GM23338 (cell line): Measurements from ENCODE around the gene ERCC3. TPM values are rescaled to one million over a fixed set of nuclear protein-coding genes. Genes with fewer than 3 reads are reported as not detected.

Source experiments
- ATAC-seq: fragments of 200-7000 bp; cut with Tn5 transposase; 3 replicates; pipeline ENCODE4 v1.9.1; 2020
- DNase-seq: peaks from one replicate; pipeline ENCODE4 v3.0.0-alpha.2; 2015; ENCODE audit warnings: low spot score
- H2AFZ ChIP-seq: fragments of 200-600 bp; sonication (generic); 2 replicates; pipeline ENCODE4 v1.8.0; 2016; ENCODE audit warnings: antibody characterized with exemption, mild to moderate bottlenecking, moderate library complexity
- H3F3A ChIP-seq: fragments of 200-600 bp; sonication (generic); replicated peaks from 2 replicates; pipeline ENCODE4 v1.8.0; 2017; ENCODE audit warnings: antibody characterized with exemption, mixed run types, low read depth
- H3K27ac ChIP-seq: fragments of 200-600 bp; sonication (generic); 2 replicates; pipeline ENCODE4 v1.6.1; 2016; ENCODE audit warnings: low read depth
- H3K27me3 ChIP-seq: fragments of 200-600 bp; sonication (generic); 2 replicates; pipeline ENCODE4 v1.8.0; 2016; ENCODE audit warnings: mild to moderate bottlenecking, mixed run types, moderate library complexity; ENCODE audit not compliant: insufficient read depth
- H3K36me3 ChIP-seq: fragments of 200-600 bp; sonication (generic); 2 replicates; pipeline ENCODE4 v1.8.0; 2016; ENCODE audit warnings: mild to moderate bottlenecking; ENCODE audit not compliant: insufficient read depth
- H3K4me1 ChIP-seq: fragments of 200-600 bp; sonication (generic); 2 replicates; pipeline ENCODE4 v1.8.0; 2016; ENCODE audit warnings: mild to moderate bottlenecking, moderate library complexity; ENCODE audit not compliant: insufficient read depth
- H3K4me2 ChIP-seq: fragments of 200-600 bp; sonication (generic); 2 replicates; pipeline ENCODE4 v1.7.1; 2017; ENCODE audit warnings: mixed run types
- H3K4me3 ChIP-seq: fragments of 200-600 bp; sonication (generic); 2 replicates; pipeline ENCODE4 v1.6.1; 2016; ENCODE audit warnings: mixed run types
- H3K79me2 ChIP-seq: fragments of 200-600 bp; sonication (generic); replicated peaks from 2 replicates; pipeline ENCODE4 v1.8.0; 2017; ENCODE audit warnings: mild to moderate bottlenecking; ENCODE audit not compliant: insufficient read depth
- H3K9me2 ChIP-seq: fragments of 200-600 bp; sonication (generic); 2 replicates; pipeline ENCODE4 v1.8.0; 2017; ENCODE audit not compliant: insufficient read depth
- H4K20me1 ChIP-seq: fragments of 200-600 bp; sonication (generic); replicated peaks from 2 replicates; pipeline ENCODE4 v1.8.0; 2017; ENCODE audit warnings: mild to moderate bottlenecking; ENCODE audit not compliant: insufficient read depth
- H3K27ac Mint-ChIP-seq: 2 replicates; pipeline ENCODE4 v1.8.0; 2020; ENCODE audit warnings: inconsistent platforms, mild to moderate bottlenecking, moderate library complexity, mixed read lengths
- H3K27me3 Mint-ChIP-seq: 3 replicates; pipeline ENCODE4 v1.8.0; 2022; ENCODE audit warnings: low read depth, mild to moderate bottlenecking, moderate library complexity, mixed read lengths, inconsistent platforms; ENCODE audit not compliant: insufficient read depth, poor library complexity
- H3K36me3 Mint-ChIP-seq: 3 replicates; pipeline ENCODE4 v1.8.0; 2021; ENCODE audit warnings: low read depth, mild to moderate bottlenecking, inconsistent platforms, moderate library complexity, mixed read lengths
- H3K4me1 Mint-ChIP-seq: 3 replicates; pipeline ENCODE4 v1.8.0; 2020; ENCODE audit warnings: mild to moderate bottlenecking, inconsistent platforms, mixed read lengths
- H3K4me3 Mint-ChIP-seq: 3 replicates; pipeline ENCODE4 v1.8.0; 2021; ENCODE audit warnings: moderate library complexity, mild to moderate bottlenecking, inconsistent platforms, mixed read lengths
- H3K9me3 Mint-ChIP-seq: 3 replicates; pipeline ENCODE4 v1.8.0; 2020; ENCODE audit warnings: moderate library complexity, mild to moderate bottlenecking, inconsistent platforms, mixed read lengths
- ETS1 ChIP-seq: IDR thresholded peaks from 2 replicates; pipeline ENCODE4 v1.6.1; 2016; ENCODE audit warnings: antibody characterized with exemption
- EZH2phosphoT487 ChIP-seq: fragments of 200-600 bp; sonication (generic); IDR thresholded peaks from one replicate; pipeline ENCODE4 v1.8.1; 2018; ENCODE audit warnings: antibody characterized with exemption; ENCODE audit not compliant: unreplicated experiment
- JUNB ChIP-seq: IDR thresholded peaks from one replicate; pipeline ENCODE4 v1.6.1; 2016; ENCODE audit warnings: antibody characterized with exemption; ENCODE audit not compliant: unreplicated experiment
- NANOG ChIP-seq: IDR thresholded peaks from 2 replicates; pipeline ENCODE4 v1.6.1; 2016; ENCODE audit warnings: antibody characterized with exemption, borderline replicate concordance
- POLR2AphosphoS5 ChIP-seq: IDR thresholded peaks from 2 replicates; pipeline ENCODE4 v1.6.1; 2016; ENCODE audit warnings: antibody characterized with exemption, low read depth
- REST ChIP-seq: IDR thresholded peaks from one replicate; pipeline ENCODE4 v1.6.1; 2018; ENCODE audit warnings: antibody characterized with exemption; ENCODE audit not compliant: unreplicated experiment
- STAT1 ChIP-seq: IDR thresholded peaks from one replicate; pipeline ENCODE4 v1.6.1; 2016; ENCODE audit warnings: antibody characterized with exemption; ENCODE audit not compliant: unreplicated experiment
- ZNF114 ChIP-seq: fragments of 250-450 bp; sonication (Bioruptor Pico); IDR thresholded peaks from 2 replicates; pipeline ENCODE4 v1.5.0; 2020; ENCODE audit warnings: mild to moderate bottlenecking, moderate library complexity
- polyA plus RNA-seq: library from polyadenylated mRNA; unstranded; fragments of >200 nt; fragmentation: Nextera tagmentation; extraction: Ambion mirVana; gene quantifications from 2 replicates; pipeline ENCODE4 v1.2.1, GENCODE V29; 2016
- total RNA-seq: library from RNA; depleted of rRNA; stranded (reverse); fragments of >200 nt; shearing (Covaris generic); gene quantifications from 2 replicates; pipeline ENCODE4 v1.2.3, GENCODE V29; 2014

ERCC3 gene
- total and polyA plus RNA-seq, 2 experiments from 2014 or later, result 35.1 to 62.7 TPM

GRCh38 chr2:127305990-127306585 is 12.1 kb upstream of the ERCC3 start:
- H3K4me3 ChIP-seq, result no peak overlapping the region
- TF ChIP-seq REST, result no peak
- TF ChIP-seq ETS1, result no peak
- no peak for TF ChIP-seq EZH2phosphoT487
- no peak for TF ChIP-seq JUNB
- TF ChIP-seq ZNF114 (CRISPR knock-in tag), result no peak
- TF ChIP-seq POLR2AphosphoS5, result no peak
- no peak for TF ChIP-seq NANOG
- TF ChIP-seq STAT1, result no peak
- Mint-ChIP-seq H3K27ac (no peak overlapping the region), H3K9me3 (no peaks in the 10 kb centered on the region), H3K4me1 (no peaks in the 10 kb centered on the region), H3K4me3 (no peak overlapping the region), H3K27me3 (peaks cover 2% of the 10 kb centered on the region), H3K36me3 (no peaks in the 10 kb centered on the region; the same call in 2 of the 3 replicates)
- DNase-seq, result no peak
- no peaks in the 10 kb centered on the region for H3K27me3 ChIP-seq
- no peak for ATAC-seq
- no peaks in the 10 kb centered on the region for H3K9me2 ChIP-seq
- no peak overlapping the region for H2AFZ ChIP-seq
- H3K4me1 ChIP-seq, result no peaks in the 10 kb centered on the region
- H3K36me3 ChIP-seq, result no peaks in the 10 kb centered on the region
- H3K27ac ChIP-seq, result 0 out of 2 replicates have a peak overlapping the region, but pooled peaks have one; percentile 16
- no peaks in the 10 kb centered on the region; the same call in 1 of the 2 replicates for H4K20me1 ChIP-seq
- no peak overlapping the region for H3K4me2 ChIP-seq
- no peaks in the 10 kb centered on the region for H3F3A ChIP-seq
- no peaks in the 10 kb centered on the region for H3K79me2 ChIP-seq

GRCh38 chr2:127302168-127302567 is 8.2 kb upstream of the ERCC3 start:
- Histone ChIP-seq H2AFZ (no peak overlapping the region), H3K4me2 (no peak overlapping the region), H3F3A (no peaks in the 10 kb centered on the region), H3K36me3 (no peaks in the 10 kb centered on the region), H3K9me2 (no peaks in the 10 kb centered on the region), H3K79me2 (no peaks in the 10 kb centered on the region), H3K27me3 (no peaks in the 10 kb centered on the region), H3K4me1 (no peaks in the 10 kb centered on the region), H3K4me3 (no peak overlapping the region), H4K20me1 (no peaks in the 10 kb centered on the region; the same call in 1 of the 2 replicates), H3K27ac (no peak overlapping the region)
- no peaks in the 10 kb centered on the region for H3K9me3 Mint-ChIP-seq
- DNase-seq (no peak), ATAC-seq (no peak)
- no peak overlapping the region for H3K27ac Mint-ChIP-seq
- no peak overlapping the region for H3K4me3 Mint-ChIP-seq
- no peaks in the 10 kb centered on the region for H3K4me1 Mint-ChIP-seq
- peaks cover 3% of the 10 kb centered on the region for H3K27me3 Mint-ChIP-seq
- no peaks in the 10 kb centered on the region; the same call in 2 of the 3 replicates for H3K36me3 Mint-ChIP-seq
- TF ChIP-seq STAT1 (no peak), EZH2phosphoT487 (no peak)
